OCI-LY7 (cell line): ENCODE measurements around the gene ERC1.

Source experiments
- EZH2phosphoT487 ChIP-seq: fragments of 200-600 bp; sonication (generic); IDR thresholded peaks from 2 replicates; pipeline ENCODE4 v1.6.1; 2018; ENCODE audit warnings: low read depth, borderline replicate concordance, mild to moderate bottlenecking, mixed run types, antibody characterized with exemption, low read length, moderate library complexity, mixed read lengths
- TF ChIP-seq, protein P1 (sequence below): fragments of 200-600 bp; sonication (generic); conservative IDR thresholded peaks from 2 replicates; pipeline ENCODE4 v1.5.1; 2014; ENCODE audit warnings: mild to moderate bottlenecking, antibody characterized with exemption, low read length, moderate library complexity, mixed read lengths

GRCh38 chr12:1429980-1430379 lies 439.0 kb downstream of the ERC1 start:
- TF ChIP-seq, protein P1, sequence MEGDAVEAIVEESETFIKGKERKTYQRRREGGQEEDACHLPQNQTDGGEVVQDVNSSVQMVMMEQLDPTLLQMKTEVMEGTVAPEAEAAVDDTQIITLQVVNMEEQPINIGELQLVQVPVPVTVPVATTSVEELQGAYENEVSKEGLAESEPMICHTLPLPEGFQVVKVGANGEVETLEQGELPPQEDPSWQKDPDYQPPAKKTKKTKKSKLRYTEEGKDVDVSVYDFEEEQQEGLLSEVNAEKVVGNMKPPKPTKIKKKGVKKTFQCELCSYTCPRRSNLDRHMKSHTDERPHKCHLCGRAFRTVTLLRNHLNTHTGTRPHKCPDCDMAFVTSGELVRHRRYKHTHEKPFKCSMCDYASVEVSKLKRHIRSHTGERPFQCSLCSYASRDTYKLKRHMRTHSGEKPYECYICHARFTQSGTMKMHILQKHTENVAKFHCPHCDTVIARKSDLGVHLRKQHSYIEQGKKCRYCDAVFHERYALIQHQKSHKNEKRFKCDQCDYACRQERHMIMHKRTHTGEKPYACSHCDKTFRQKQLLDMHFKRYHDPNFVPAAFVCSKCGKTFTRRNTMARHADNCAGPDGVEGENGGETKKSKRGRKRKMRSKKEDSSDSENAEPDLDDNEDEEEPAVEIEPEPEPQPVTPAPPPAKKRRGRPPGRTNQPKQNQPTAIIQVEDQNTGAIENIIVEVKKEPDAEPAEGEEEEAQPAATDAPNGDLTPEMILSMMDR = no peak
- TF ChIP-seq EZH2phosphoT487 = no peak
